Measurements from ENCODE around the gene MICALL1.

MICALL1 gene

DNA sequence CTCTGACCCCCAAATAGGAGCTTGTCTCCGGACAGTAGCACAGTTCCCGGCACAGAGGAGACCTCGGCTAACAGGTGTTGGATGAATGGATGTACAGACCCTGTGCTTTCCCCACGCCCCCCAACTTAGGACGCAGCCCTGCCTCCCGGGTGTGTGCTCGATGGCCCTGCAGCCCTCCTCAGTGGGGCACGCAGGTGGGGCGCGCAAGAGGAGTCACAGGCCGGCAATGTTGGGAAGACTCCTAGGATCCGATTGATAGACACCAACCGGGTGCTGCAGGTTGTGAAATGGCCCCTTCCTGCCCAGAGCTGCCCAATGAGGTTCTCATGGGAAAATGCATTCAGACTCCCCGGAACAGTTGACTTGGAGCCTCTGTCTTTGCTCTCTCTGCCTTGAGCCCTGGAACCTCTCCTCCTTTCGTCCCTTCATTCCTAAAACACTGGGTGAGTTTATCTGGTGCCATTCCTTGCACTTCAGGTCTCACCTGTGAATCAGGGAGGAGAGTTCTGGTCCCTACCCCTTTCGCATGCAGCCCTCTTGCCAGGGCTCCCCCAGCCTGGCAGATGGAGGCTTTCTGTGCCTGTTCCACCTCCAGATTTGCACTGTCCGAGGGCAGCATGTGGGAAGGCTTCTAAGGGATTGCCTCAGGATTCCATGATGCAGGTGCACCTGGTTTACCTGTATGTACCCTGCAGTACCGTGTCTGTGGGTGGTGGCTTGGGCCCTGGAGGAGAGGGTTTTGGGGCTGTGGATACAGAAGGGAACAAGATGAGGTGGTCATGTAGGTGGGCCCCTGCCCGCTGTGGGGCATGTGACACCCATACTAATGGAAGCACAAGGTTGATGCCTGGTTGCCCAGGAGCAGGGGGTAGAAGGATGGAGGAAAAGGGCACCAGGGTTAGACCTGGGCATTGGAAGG lies 1.2 kb downstream of the MICALL1 start:
- DNase-seq (no peak), ATAC-seq (ENCODE audit: insufficient read depth, low read depth) (no peak)
- Histone ChIP-seq H3K79me2 (ENCODE audit: insufficient read depth, low read length) (no peaks in the 10 kb centered on the region; the same call in 1 of the 2 replicates), H3K4me2 (ENCODE audit: insufficient read depth, low read length) (peak overlapping the region; percentile 79), H3K27me3 (ENCODE audit: insufficient read depth, low read length, poor library complexity) (no peaks in the 10 kb centered on the region), H3K36me3 (ENCODE audit: insufficient read depth, low read length) (peaks cover 3% of the 10 kb centered on the region), H3K9me3 (ENCODE audit: insufficient read depth, low read length, severe bottlenecking) (no peaks in the 10 kb centered on the region), H3K4me1 (ENCODE audit: insufficient read depth, low read length) (peaks cover 23% of the 10 kb centered on the region), H3K9ac (ENCODE audit: low read depth, low read length) (peak overlapping the region; percentile 88), H3K4me3 (ENCODE audit: low read depth in 1 of 2, low read length in 2 of 2) (peak overlapping the region; percentile 26 to 71; a peak in 3 of 4 replicates), H2AFZ (ENCODE audit: low read depth, low read length) (peak overlapping the region; percentile 90), H3K27ac (ENCODE audit: low read length) (no peak overlapping the region), H4K20me1 (ENCODE audit: insufficient read depth, low read length) (no peaks in the 10 kb centered on the region; the same call in 1 of the 2 replicates)
- TF ChIP-seq EZH2 (IDR thresholded peaks at IDR 0.05; ENCODE audit: borderline replicate concordance, low read depth, low read length, severe bottlenecking): no peak
- TF ChIP-seq, protein P1, sequence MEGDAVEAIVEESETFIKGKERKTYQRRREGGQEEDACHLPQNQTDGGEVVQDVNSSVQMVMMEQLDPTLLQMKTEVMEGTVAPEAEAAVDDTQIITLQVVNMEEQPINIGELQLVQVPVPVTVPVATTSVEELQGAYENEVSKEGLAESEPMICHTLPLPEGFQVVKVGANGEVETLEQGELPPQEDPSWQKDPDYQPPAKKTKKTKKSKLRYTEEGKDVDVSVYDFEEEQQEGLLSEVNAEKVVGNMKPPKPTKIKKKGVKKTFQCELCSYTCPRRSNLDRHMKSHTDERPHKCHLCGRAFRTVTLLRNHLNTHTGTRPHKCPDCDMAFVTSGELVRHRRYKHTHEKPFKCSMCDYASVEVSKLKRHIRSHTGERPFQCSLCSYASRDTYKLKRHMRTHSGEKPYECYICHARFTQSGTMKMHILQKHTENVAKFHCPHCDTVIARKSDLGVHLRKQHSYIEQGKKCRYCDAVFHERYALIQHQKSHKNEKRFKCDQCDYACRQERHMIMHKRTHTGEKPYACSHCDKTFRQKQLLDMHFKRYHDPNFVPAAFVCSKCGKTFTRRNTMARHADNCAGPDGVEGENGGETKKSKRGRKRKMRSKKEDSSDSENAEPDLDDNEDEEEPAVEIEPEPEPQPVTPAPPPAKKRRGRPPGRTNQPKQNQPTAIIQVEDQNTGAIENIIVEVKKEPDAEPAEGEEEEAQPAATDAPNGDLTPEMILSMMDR (IDR thresholded peaks at IDR 0.05; ENCODE audit: borderline replicate concordance, extremely low read depth, low read length, poor library complexity, severe bottlenecking): no peak

DNA sequence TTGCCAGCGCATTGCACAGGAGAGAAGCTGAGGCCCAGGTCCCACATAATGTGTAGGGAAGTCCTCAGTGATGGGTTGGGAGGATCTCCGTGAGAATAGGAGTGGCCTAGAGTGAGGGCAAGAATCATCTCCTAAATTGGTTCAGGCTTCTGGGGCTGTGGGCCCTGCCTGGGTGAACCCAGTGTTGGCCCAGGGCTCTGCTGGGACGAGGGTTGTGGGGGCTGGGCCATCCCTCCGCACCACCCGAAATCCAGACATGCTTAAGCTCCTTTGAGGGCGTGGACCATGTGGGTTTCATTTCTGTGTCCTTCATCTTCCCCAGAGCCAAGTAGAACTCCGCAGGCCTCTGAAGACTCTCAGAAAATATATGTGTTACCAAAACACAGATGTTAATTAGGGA lies 3.7 kb downstream of the MICALL1 start:
- no peaks in the 10 kb centered on the region; the same call in 1 of the 2 replicates for H3K79me2 ChIP-seq (ENCODE audit: insufficient read depth, low read length)
- H3K9me3 ChIP-seq (ENCODE audit: insufficient read depth, low read length, severe bottlenecking): no peaks in the 10 kb centered on the region
- no peaks in the 10 kb centered on the region for H3K27me3 ChIP-seq (ENCODE audit: insufficient read depth, low read length, poor library complexity)
- no peak for DNase-seq
- ATAC-seq (ENCODE audit: insufficient read depth, low read depth): no peak
- H2AFZ ChIP-seq (ENCODE audit: low read depth, low read length): no peak overlapping the region
- H3K9ac ChIP-seq (ENCODE audit: low read depth, low read length): no peak overlapping the region
- no peak overlapping the region for H3K27ac ChIP-seq (ENCODE audit: low read length)
- TF ChIP-seq, protein P1 (IDR thresholded peaks at IDR 0.05; ENCODE audit: borderline replicate concordance, extremely low read depth, low read length, poor library complexity, severe bottlenecking): no peak
- no peak for TF ChIP-seq EZH2 (IDR thresholded peaks at IDR 0.05; ENCODE audit: borderline replicate concordance, low read depth, low read length, severe bottlenecking)
- H3K4me3 ChIP-seq (ENCODE audit: low read depth in 1 of 2, low read length in 2 of 2): no peak overlapping the region
- peaks cover 23% of the 10 kb centered on the region for H3K4me1 ChIP-seq (ENCODE audit: insufficient read depth, low read length)
- H3K36me3 ChIP-seq (ENCODE audit: insufficient read depth, low read length): peaks cover 11% of the 10 kb centered on the region
- H4K20me1 ChIP-seq (ENCODE audit: insufficient read depth, low read length): no peaks in the 10 kb centered on the region; the same call in 1 of the 2 replicates
- no peak overlapping the region for H3K4me2 ChIP-seq (ENCODE audit: insufficient read depth, low read length)

DNA sequence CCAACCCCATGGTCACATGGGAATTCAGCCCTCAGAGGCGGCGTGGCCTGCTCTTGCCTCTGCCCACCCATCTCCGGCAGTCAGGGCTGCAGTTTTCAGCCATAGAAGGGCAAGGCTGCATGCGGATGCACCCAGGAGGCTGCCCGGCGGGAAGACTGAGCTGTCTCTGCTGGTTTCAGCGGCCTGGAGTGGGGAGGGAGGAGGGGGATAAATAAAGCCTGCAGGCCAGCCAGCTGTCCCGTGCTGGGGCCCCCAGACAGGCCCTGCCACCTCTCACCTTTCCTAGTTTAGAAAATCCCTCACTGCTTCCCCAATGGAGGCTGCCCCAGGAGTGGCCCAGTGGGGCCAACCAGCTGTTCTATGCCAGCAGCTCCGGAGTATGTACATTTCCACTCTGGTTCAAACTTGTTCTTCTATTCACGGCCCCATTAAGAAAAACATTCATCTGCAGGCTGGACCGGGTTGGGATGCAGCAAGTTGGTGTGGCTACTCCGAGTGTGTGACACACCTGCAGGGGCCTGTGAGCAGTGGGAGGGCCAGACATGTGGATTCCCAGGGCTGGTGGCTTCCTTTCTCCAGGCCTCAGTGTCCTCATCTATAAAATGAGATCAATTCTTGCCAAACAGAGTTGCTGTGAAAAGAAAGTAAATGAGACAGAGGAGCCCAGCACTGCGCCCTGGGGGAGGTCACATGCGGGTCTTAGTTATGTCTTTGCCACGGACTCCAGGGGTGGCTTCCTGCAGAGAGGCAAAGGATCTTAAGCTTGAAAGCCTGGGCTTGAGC lies 5.0 kb downstream of the MICALL1 start:
- DNase-seq: no peak
- no peak for ATAC-seq (ENCODE audit: insufficient read depth, low read depth)
- TF ChIP-seq, protein P1 (IDR thresholded peaks at IDR 0.05; ENCODE audit: borderline replicate concordance, extremely low read depth, low read length, poor library complexity, severe bottlenecking): no peak
- TF ChIP-seq EZH2 (IDR thresholded peaks at IDR 0.05; ENCODE audit: borderline replicate concordance, low read depth, low read length, severe bottlenecking): no peak
- H3K4me2 ChIP-seq (ENCODE audit: insufficient read depth, low read length): no peak overlapping the region
- no peak overlapping the region for H2AFZ ChIP-seq (ENCODE audit: low read depth, low read length)
- H3K27ac ChIP-seq (ENCODE audit: low read length): no peak overlapping the region
- no peaks in the 10 kb centered on the region; the same call in 1 of the 2 replicates for H3K79me2 ChIP-seq (ENCODE audit: insufficient read depth, low read length)
- H3K4me3 ChIP-seq (ENCODE audit: low read depth in 1 of 2, low read length in 2 of 2): no peak overlapping the region
- no peaks in the 10 kb centered on the region; the same call in 1 of the 2 replicates for H4K20me1 ChIP-seq (ENCODE audit: insufficient read depth, low read length)
- no peaks in the 10 kb centered on the region for H3K27me3 ChIP-seq (ENCODE audit: insufficient read depth, low read length, poor library complexity)
- no peak overlapping the region for H3K9ac ChIP-seq (ENCODE audit: low read depth, low read length)
- H3K4me1 ChIP-seq (ENCODE audit: insufficient read depth, low read length): peaks cover 14% of the 10 kb centered on the region
- no peaks in the 10 kb centered on the region for H3K9me3 ChIP-seq (ENCODE audit: insufficient read depth, low read length, severe bottlenecking)
- peaks cover 11% of the 10 kb centered on the region for H3K36me3 ChIP-seq (ENCODE audit: insufficient read depth, low read length)
